ENCODE data around the gene UPB1. TPM values are rescaled to one million over a fixed set of nuclear protein-coding genes. Genes with fewer than 3 reads are reported as not detected.

Gene UPB1
- total and polyA plus RNA-seq, 10 donors: 0.38 to 3.9 (median 1.6) TPM

- intact Hi-C loops (cut with DNase I; ENCODE audit: low total_unique reads): no loop called here
- H3K27ac ChIP-seq: peak overlapping the region in 5 of 8 donors; percentile 4 to 48 (median 43)
- WGBS, 5 donors: 36 to 54% (median 48%) methylated on average over 9 of the region's 9 CpGs
Observed at GRCh38 chr22:24455751-24456426, 39.2 kb upstream of the UPB1 start.

GRCh38 chr22:24457894-24458420 lies 37.2 kb upstream of the UPB1 start:
- no peak overlapping the region for H3K4me3 ChIP-seq
- no peak overlapping the region for H3K27ac ChIP-seq
- DNase-seq: no peak
- H3K9me3 ChIP-seq: no peaks in the 10 kb centered on the region
- H3K36me3 ChIP-seq: no peaks in the 10 kb centered on the region
- 91 to 97% (median 97%) methylated on average over 3 of the region's 3 CpGs for WGBS, 5 donors
- H3K4me1 ChIP-seq: peaks cover 0 to 42% (median 28%) of the 10 kb centered on the region in 6 donors
- TF ChIP-seq, protein P1, sequence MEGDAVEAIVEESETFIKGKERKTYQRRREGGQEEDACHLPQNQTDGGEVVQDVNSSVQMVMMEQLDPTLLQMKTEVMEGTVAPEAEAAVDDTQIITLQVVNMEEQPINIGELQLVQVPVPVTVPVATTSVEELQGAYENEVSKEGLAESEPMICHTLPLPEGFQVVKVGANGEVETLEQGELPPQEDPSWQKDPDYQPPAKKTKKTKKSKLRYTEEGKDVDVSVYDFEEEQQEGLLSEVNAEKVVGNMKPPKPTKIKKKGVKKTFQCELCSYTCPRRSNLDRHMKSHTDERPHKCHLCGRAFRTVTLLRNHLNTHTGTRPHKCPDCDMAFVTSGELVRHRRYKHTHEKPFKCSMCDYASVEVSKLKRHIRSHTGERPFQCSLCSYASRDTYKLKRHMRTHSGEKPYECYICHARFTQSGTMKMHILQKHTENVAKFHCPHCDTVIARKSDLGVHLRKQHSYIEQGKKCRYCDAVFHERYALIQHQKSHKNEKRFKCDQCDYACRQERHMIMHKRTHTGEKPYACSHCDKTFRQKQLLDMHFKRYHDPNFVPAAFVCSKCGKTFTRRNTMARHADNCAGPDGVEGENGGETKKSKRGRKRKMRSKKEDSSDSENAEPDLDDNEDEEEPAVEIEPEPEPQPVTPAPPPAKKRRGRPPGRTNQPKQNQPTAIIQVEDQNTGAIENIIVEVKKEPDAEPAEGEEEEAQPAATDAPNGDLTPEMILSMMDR (IDR thresholded peaks at IDR 0.05 in 8 of 11, conservative IDR thresholded peaks at IDR 0.05 in 3 of 11): no peak
- TF ChIP-seq POLR2AphosphoS5 (IDR thresholded peaks at IDR 0.05): no peak
- TF ChIP-seq POLR2A (IDR thresholded peaks at IDR 0.05): no peak
- H3K27me3 ChIP-seq (replicated peaks in 1 of 7): no peaks in the 10 kb centered on the region
- intact Hi-C loops (cut with DNase I; ENCODE audit: low total_unique reads): no loop called here

More at GRCh38 chr22:24455751-24456426, 39.2 kb upstream of the UPB1 start:
- Histone ChIP-seq H3K4me3 (no peak overlapping the region), H3K36me3 (no peaks in the 10 kb centered on the region), H3K4me1 (peaks cover 0 to 35% (median 28%) of the 10 kb centered on the region in 6 donors), H3K9me3 (peaks cover 0 to 13% (median 7%) of the 10 kb centered on the region in 8 donors), H3K27me3 (replicated peaks in 1 of 7) (no peaks in the 10 kb centered on the region)
- no peak for DNase-seq
- TF ChIP-seq, protein P1 (IDR thresholded peaks at IDR 0.05 in 8 of 11, conservative IDR thresholded peaks at IDR 0.05 in 3 of 11): no peak
- peak in 1 of 3 donors; percentile 63 for TF ChIP-seq POLR2AphosphoS5 (IDR thresholded peaks at IDR 0.05)

- intact Hi-C loops (cut with DNase I; ENCODE audit: low total_unique reads): no loop called here
- DNase-seq: no peak
- peaks cover 0 to 53% (median 28%) of the 10 kb centered on the region in 6 donors for H3K4me1 ChIP-seq
- 37 to 57% (median 50%) methylated on average over 1 of the region's 1 CpG for WGBS, 5 donors
- no peak overlapping the region for H3K4me3 ChIP-seq
- H3K9me3 ChIP-seq: no peaks in the 10 kb centered on the region
- no peaks in the 10 kb centered on the region for H3K36me3 ChIP-seq
- no peaks in the 10 kb centered on the region for H3K27me3 ChIP-seq (replicated peaks in 1 of 7)
- TF ChIP-seq POLR2AphosphoS5 (IDR thresholded peaks at IDR 0.05): no peak
- no peak for TF ChIP-seq POLR2A (IDR thresholded peaks at IDR 0.05)
- TF ChIP-seq, protein P1 (IDR thresholded peaks at IDR 0.05 in 8 of 11, conservative IDR thresholded peaks at IDR 0.05 in 3 of 11): no peak
- no peak overlapping the region for H3K27ac ChIP-seq
Observed at GRCh38 chr22:24459911-24460310, 35.2 kb upstream of the UPB1 start.

DNA sequence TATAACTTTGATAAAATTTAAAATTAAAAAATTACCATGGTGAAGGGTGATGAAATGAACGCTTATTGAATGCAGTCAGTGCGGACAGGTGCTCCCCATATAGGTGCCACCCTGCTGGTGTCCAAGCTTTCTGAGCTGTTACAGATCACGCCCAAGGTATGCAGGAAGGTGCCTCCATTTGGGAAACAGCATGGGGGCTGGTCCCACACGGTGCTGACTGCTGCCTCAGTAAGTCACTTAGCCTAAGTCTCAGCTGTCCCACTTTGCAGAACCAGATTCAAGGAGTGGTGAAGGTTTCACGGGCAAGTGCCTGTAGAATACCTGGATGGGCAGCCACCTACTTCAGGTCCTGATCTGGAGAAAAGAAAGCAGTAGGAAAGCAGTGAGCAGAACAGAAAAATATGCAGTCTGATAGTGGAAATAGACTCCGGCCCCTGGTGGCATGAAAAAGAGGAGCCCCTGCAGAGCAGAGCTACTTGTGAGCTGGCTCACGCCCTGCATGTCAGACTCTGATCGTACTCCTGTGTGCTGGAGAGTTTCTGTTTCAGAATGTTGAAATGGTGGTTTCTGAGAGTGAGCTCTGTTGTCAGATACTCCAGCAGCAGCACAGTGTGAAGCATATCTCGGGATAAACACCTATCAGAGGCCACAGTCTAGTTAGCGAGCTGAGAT lies 34.6 kb upstream of the UPB1 start:
- Histone ChIP-seq H3K9me3 (no peaks in the 10 kb centered on the region), H3K36me3 (no peaks in the 10 kb centered on the region), H3K27ac (no peak overlapping the region), H3K4me1 (peaks cover 0 to 50% (median 24%) of the 10 kb centered on the region in 6 donors), H3K4me3 (no peak overlapping the region), H3K27me3 (replicated peaks in 1 of 7) (no peaks in the 10 kb centered on the region)
- intact Hi-C loops (cut with DNase I; ENCODE audit: low total_unique reads): no loop called here
- no peak for DNase-seq
- 61 to 70% (median 65%) methylated on average over 10 of the region's 10 CpGs for WGBS, 5 donors
- TF ChIP-seq, protein P1 (IDR thresholded peaks at IDR 0.05 in 8 of 11, conservative IDR thresholded peaks at IDR 0.05 in 3 of 11): no peak
- TF ChIP-seq POLR2AphosphoS5 (IDR thresholded peaks at IDR 0.05) (no peak), POLR2A (IDR thresholded peaks at IDR 0.05) (no peak)

All from spleen (tissue), 11 donors.